ENCODE measurements around the gene FAM107A.

DNA sequence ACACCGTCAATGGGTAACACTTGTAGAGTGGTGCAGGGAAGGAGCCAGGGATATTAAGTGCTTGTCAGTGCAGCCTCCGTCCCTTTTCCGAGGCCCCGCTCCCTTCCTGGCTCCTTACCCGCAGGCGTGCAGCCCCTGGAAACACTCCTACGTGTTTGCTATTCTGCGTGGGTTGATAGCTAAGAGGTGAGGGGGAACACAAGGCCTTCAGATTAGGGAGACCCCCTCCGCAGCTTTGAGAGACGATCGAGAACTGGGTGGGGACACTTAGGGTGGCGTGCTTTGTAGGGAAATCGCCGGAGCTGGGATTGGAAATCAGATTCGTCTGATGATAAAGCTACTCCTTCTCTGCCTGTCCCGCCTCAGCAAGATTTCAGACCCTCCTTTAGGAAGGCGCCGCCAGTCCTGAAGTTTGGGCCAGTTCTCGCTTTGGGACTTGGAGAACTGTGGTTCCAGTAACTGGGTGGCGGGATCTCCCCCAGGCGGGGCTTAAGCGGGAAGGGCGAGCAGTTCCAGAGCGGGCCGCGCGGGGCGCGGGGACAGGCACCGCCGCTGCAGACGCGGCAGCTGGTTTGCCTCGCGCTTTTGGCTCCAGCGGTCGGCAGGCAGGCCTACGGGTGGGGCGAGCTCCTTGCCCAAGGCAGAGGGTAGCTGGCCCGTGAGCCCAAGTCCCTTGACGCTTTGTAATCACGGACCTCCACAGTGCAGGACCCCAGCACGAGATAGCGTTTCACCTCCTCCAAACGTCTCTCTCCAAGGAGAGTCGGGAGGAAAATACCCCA lies 8.0 kb upstream of the FAM107A start:
- no peak for TF ChIP-seq GATA2 (IDR thresholded peaks at IDR 0.05; ENCODE audit: low read depth, low read length)
- no peak for TF ChIP-seq GATA3 (IDR thresholded peaks at IDR 0.05; ENCODE audit: low read depth, low read length)
